Naive thymus-derived CD4-positive, alpha-beta T cell (primary cell): ENCODE results near the gene TAS1R1. TPM values are rescaled to one million over a fixed set of nuclear protein-coding genes. Genes with fewer than 3 reads are reported as not detected.

ENCODE experiments used
- ATAC-seq: fragments of 150-1000 bp; cut with Tn5 transposase; 2 replicates; pipeline ENCODE4 v1.10.0; 2021; ENCODE audit warnings: mild to moderate bottlenecking, moderate library complexity
- CTCF ChIA-PET: fragments of 350-600 bp; sonication (Branson Sonifier 250); formaldehyde crosslinking; loops from one replicate; lab custom pipeline; 2021; ENCODE audit warnings: antibody characterized with exemption; lab: Charles Lee
- POLR2A ChIA-PET: fragments of 350-600 bp; sonication (Branson Sonifier 250); formaldehyde crosslinking; loops from one replicate; lab custom pipeline; 2021; ENCODE audit warnings: antibody characterized with exemption, inconsistent platforms; lab: Charles Lee
- DNase-seq, 9 donors: peaks; one replicate each; pipeline versions ENCODE4 v3.0.0 to v3.0.0-alpha.2; 2020 to 2022; ENCODE audit warnings: mixed read lengths in 1 of 9
- H3K27ac ChIP-seq: one replicate; pipeline ENCODE4 v1.7.0; 2013; ENCODE audit warnings: mild to moderate bottlenecking, low read depth, low read length, moderate library complexity
- H3K27me3 ChIP-seq, 2 donors: one replicate each; pipeline ENCODE4 v1.7.0; 2013; ENCODE audit warnings: low read length in 2 of 2, mild to moderate bottlenecking in 2 of 2, moderate library complexity in 2 of 2; ENCODE audit not compliant: control insufficient read depth in 2 of 2, insufficient read depth in 2 of 2
- H3K36me3 ChIP-seq, 3 experiments: 1 replicate in 2 of 3; 2 replicates in 1 of 3; pipeline ENCODE4 v1.7.0; 2013; ENCODE audit warnings: low read length in 3 of 3, mild to moderate bottlenecking in 3 of 3, moderate library complexity in 1 of 3; ENCODE audit not compliant: insufficient read depth in 3 of 3, control insufficient read depth in 2 of 3
- H3K4me1 ChIP-seq, 2 donors: one replicate each; pipeline ENCODE4 v1.7.0; 2013; ENCODE audit warnings: low read length in 2 of 2, mild to moderate bottlenecking in 2 of 2, moderate library complexity in 1 of 2; ENCODE audit not compliant: control insufficient read depth in 2 of 2, insufficient read depth in 2 of 2
- H3K4me3 ChIP-seq: 2 replicates; pipeline ENCODE4 v1.7.0; 2013; ENCODE audit warnings: mild to moderate bottlenecking, low read length
- H3K9me3 ChIP-seq, 3 experiments: 1 replicate in 2 of 3; 2 replicates in 1 of 3; pipeline ENCODE4 v1.7.0; 2013; ENCODE audit warnings: low read length in 3 of 3; ENCODE audit not compliant: control insufficient read depth in 2 of 3
- H3K27ac Mint-ChIP-seq, 9 donors: one replicate each; pipeline ENCODE4 v1.8.0; 2020 to 2022; ENCODE audit warnings: mixed read lengths in 9 of 9, mild to moderate bottlenecking in 8 of 9, moderate library complexity in 5 of 9, inconsistent platforms in 2 of 9
- H3K27me3 Mint-ChIP-seq, 5 donors: one replicate each; pipeline ENCODE4 v1.8.0; 2021 to 2022; ENCODE audit warnings: mixed read lengths in 5 of 5, mild to moderate bottlenecking in 1 of 5
- H3K36me3 Mint-ChIP-seq, 5 donors: one replicate each; pipeline ENCODE4 v1.8.0; 2020 to 2022; ENCODE audit warnings: mixed read lengths in 5 of 5, mild to moderate bottlenecking in 3 of 5, inconsistent platforms in 1 of 5
- H3K4me1 Mint-ChIP-seq, 7 donors: one replicate each; pipeline ENCODE4 v1.8.0; 2020 to 2022; ENCODE audit warnings: mixed read lengths in 7 of 7, mild to moderate bottlenecking in 3 of 7, inconsistent platforms in 1 of 7
- H3K4me3 Mint-ChIP-seq, 10 donors: one replicate each; pipeline ENCODE4 v1.8.0; 2020 to 2022; ENCODE audit warnings: mild to moderate bottlenecking in 10 of 10, mixed read lengths in 10 of 10, moderate library complexity in 6 of 10, inconsistent platforms in 2 of 10
- H3K9me3 Mint-ChIP-seq, 11 donors: one replicate each; pipeline ENCODE4 v1.8.0; 2020 to 2022; ENCODE audit warnings: mixed read lengths in 11 of 11, mild to moderate bottlenecking in 4 of 11, inconsistent platforms in 1 of 11, moderate library complexity in 1 of 11
- intact Hi-C, 2 donors: fragments of 100-400 bp; cut with micrococcal nuclease; formaldehyde crosslinking; loops; one replicate each; pipeline ENCODE4 v1.15.1; 2023
- polyA plus RNA-seq, 2 donors: library from polyadenylated mRNA; unstranded; fragments of 300-500 nt; fragmentation: Illumina TruSeq; gene quantifications; one replicate each; pipeline ENCODE4 v1.2.3, GENCODE V29; 2021
- total RNA-seq, 6 experiments: library from RNA in 5 of 6; stranded (reverse) in 5 of 6; gene quantifications; 1 replicate in 5 of 6; 2 replicates in 1 of 6; pipeline ENCODE4 v1.2.3 and lab custom pipeline; 2021 to 2026

TAS1R1 gene
- total and polyA plus RNA-seq, 7 experiments from 2014 or later, result not detected

GRCh38 chr1:6511561-6512244, 43.4 kb upstream of the TAS1R1 start:
- H3K9me3 ChIP-seq, result no peaks in the 10 kb centered on the region
- H3K4me1 Mint-ChIP-seq, result no peaks in the 10 kb centered on the region
- no peaks in the 10 kb centered on the region for H3K4me1 ChIP-seq
- no peaks in the 10 kb centered on the region for H3K36me3 Mint-ChIP-seq
- ChIA-PET POLR2A (interaction anchor here (0.9 kb wide), 1 partner anchor 21 kb away, joined by 4 read pairs; no protein-coding TSS in a partner anchor), CTCF (no interaction called here)
- intact Hi-C loops, result no loop called here
- no peaks in the 10 kb centered on the region for H3K9me3 Mint-ChIP-seq
- no peak for DNase-seq
- no peak overlapping the region for H3K4me3 ChIP-seq
- H3K27me3 ChIP-seq, result no peaks in the 10 kb centered on the region
- H3K27ac Mint-ChIP-seq, result no peak overlapping the region
- H3K27ac ChIP-seq, result no peak overlapping the region
- no peaks in the 10 kb centered on the region for H3K36me3 ChIP-seq
- ATAC-seq, result no peak
- H3K4me3 Mint-ChIP-seq, result no peak overlapping the region
- no peaks in the 10 kb centered on the region for H3K27me3 Mint-ChIP-seq

DNA sequence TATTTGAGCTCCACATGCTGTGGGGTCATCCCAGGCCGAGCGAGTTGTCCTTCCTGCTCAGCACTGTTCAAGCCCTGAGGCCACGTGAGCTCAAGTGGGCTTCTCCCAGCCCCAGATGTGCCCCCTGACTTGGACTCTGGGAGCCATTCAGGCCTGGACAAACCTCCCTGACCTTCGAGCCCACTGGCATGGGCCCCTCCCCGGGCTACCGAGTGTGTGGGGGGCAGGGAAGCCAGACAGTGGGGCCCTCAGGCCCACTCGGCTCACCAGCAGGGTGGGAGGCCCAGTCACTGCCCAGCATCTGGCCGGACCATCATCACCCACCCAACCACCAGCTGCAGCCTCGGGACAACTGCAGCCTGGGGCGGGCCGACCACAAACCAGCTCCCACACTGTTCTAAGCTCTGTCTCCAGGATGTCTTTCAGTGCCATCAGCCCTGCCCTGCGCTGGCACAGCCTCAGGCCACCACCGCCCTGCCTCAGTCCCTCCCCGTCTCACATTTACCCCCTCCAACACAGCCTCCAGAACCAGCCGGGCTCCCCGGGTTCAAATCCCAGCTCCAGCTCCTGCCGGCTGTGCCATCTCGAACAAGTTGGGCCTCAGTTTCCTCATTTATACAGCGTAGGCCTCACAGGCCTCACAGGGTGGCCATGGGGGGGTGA, 42.7 kb upstream of the TAS1R1 start:
- Histone ChIP-seq H3K9me3 (no peaks in the 10 kb centered on the region), H3K4me3 (no peak overlapping the region), H3K27ac (no peak overlapping the region), H3K27me3 (no peaks in the 10 kb centered on the region), H3K4me1 (no peaks in the 10 kb centered on the region), H3K36me3 (no peaks in the 10 kb centered on the region)
- CTCF ChIA-PET, result no interaction called here
- no peak overlapping the region for H3K4me3 Mint-ChIP-seq
- H3K4me1 Mint-ChIP-seq, result no peaks in the 10 kb centered on the region
- peak overlapping the region in 1 of 9 donors; percentile 23 for H3K27ac Mint-ChIP-seq
- no peaks in the 10 kb centered on the region for H3K36me3 Mint-ChIP-seq
- H3K9me3 Mint-ChIP-seq, result no peaks in the 10 kb centered on the region
- POLR2A ChIA-PET, result interaction anchor here (0.9 kb wide), 1 partner anchor 22 kb away, joined by 4 read pairs; no protein-coding TSS in a partner anchor
- H3K27me3 Mint-ChIP-seq, result no peaks in the 10 kb centered on the region
- no peak for DNase-seq
- intact Hi-C loops, result no loop called here
- ATAC-seq, result no peak

- Histone ChIP-seq H3K27me3 (no peaks in the 10 kb centered on the region), H3K4me1 (no peaks in the 10 kb centered on the region), H3K36me3 (no peaks in the 10 kb centered on the region), H3K9me3 (no peaks in the 10 kb centered on the region), H3K4me3 (no peak overlapping the region), H3K27ac (no peak overlapping the region)
- intact Hi-C loops, result no loop called here
- ATAC-seq (no peak), DNase-seq (no peak)
- H3K27ac Mint-ChIP-seq, result no peak overlapping the region
- H3K4me1 Mint-ChIP-seq, result no peaks in the 10 kb centered on the region
- no peak overlapping the region for H3K4me3 Mint-ChIP-seq
- ChIA-PET POLR2A (no interaction called here), CTCF (no interaction called here)
- H3K36me3 Mint-ChIP-seq, result no peaks in the 10 kb centered on the region
- no peaks in the 10 kb centered on the region for H3K9me3 Mint-ChIP-seq
- H3K27me3 Mint-ChIP-seq, result no peaks in the 10 kb centered on the region
Observed at GRCh38 chr1:6512908-6513280, 42.2 kb upstream of the TAS1R1 start.

DNA sequence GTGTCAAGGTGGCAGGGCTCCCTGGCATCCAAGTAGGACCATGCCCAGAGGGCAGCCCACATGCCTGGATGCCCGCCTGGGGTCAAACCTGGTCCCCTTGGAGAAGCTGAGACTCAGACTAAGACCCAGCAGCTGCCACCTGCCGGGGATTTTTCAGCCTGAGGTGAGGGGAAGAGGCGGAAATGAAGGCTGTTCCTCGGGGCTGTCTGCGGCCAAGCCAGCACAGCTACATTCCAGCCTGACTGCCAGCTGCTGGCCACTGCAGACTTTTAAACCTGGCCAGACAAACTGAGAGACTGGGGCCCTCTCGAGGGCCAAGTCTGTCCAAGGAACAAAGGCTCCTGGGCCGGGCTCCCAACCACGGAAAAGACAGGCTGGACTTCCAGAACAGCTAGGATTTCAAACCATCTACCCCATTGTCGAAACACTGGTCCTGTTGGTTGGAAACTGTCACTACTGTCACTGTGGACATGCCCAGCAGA, 41.7 kb upstream of the TAS1R1 start:
- no peaks in the 10 kb centered on the region for H3K4me1 Mint-ChIP-seq
- intact Hi-C loops, result no loop called here
- no peaks in the 10 kb centered on the region for H3K9me3 Mint-ChIP-seq
- POLR2A ChIA-PET, result no interaction called here
- Histone ChIP-seq H3K27me3 (no peaks in the 10 kb centered on the region), H3K4me1 (no peaks in the 10 kb centered on the region), H3K36me3 (no peaks in the 10 kb centered on the region), H3K27ac (no peak overlapping the region), H3K9me3 (no peaks in the 10 kb centered on the region), H3K4me3 (no peak overlapping the region)
- CTCF ChIA-PET, result no interaction called here
- DNase-seq (no peak), ATAC-seq (no peak)
- H3K4me3 Mint-ChIP-seq, result no peak overlapping the region
- H3K36me3 Mint-ChIP-seq, result no peaks in the 10 kb centered on the region
- no peak overlapping the region for H3K27ac Mint-ChIP-seq
- H3K27me3 Mint-ChIP-seq, result no peaks in the 10 kb centered on the region

- no peaks in the 10 kb centered on the region for H3K9me3 Mint-ChIP-seq
- no peaks in the 10 kb centered on the region for H3K9me3 ChIP-seq
- H3K27me3 Mint-ChIP-seq, result no peaks in the 10 kb centered on the region
- H3K4me3 Mint-ChIP-seq, result no peak overlapping the region
- H3K4me3 ChIP-seq, result no peak overlapping the region
- ChIA-PET CTCF (no interaction called here), POLR2A (no interaction called here)
- DNase-seq (no peak), ATAC-seq (no peak)
- no peaks in the 10 kb centered on the region for H3K4me1 Mint-ChIP-seq
- no peaks in the 10 kb centered on the region for H3K36me3 Mint-ChIP-seq
- H3K36me3 ChIP-seq, result peaks cover 0 to 1% (median 0%) of the 10 kb centered on the region in 3 experiments
- H3K27ac Mint-ChIP-seq, result no peak overlapping the region
- no peak overlapping the region for H3K27ac ChIP-seq
- intact Hi-C loops, result no loop called here
- no peaks in the 10 kb centered on the region for H3K27me3 ChIP-seq
- no peaks in the 10 kb centered on the region for H3K4me1 ChIP-seq
Observed at GRCh38 chr1:6515771-6516170, 39.3 kb upstream of the TAS1R1 start.

- H3K4me3 ChIP-seq, result no peak overlapping the region
- H3K36me3 Mint-ChIP-seq, result no peaks in the 10 kb centered on the region
- H3K4me1 ChIP-seq, result no peaks in the 10 kb centered on the region
- H3K4me3 Mint-ChIP-seq, result no peak overlapping the region
- peaks cover 0 to 7% (median 0%) of the 10 kb centered on the region in 3 experiments for H3K36me3 ChIP-seq
- no peaks in the 10 kb centered on the region for H3K27me3 Mint-ChIP-seq
- POLR2A ChIA-PET, result no interaction called here
- ATAC-seq, result no peak
- no peak for DNase-seq
- H3K4me1 Mint-ChIP-seq, result no peaks in the 10 kb centered on the region
- H3K9me3 Mint-ChIP-seq, result no peaks in the 10 kb centered on the region
- intact Hi-C loops, result no loop called here
- CTCF ChIA-PET, result no interaction called here
- H3K27me3 ChIP-seq, result no peaks in the 10 kb centered on the region
- no peaks in the 10 kb centered on the region for H3K9me3 ChIP-seq
- H3K27ac Mint-ChIP-seq, result peak overlapping the region in 1 of 9 donors; percentile 41
- H3K27ac ChIP-seq, result no peak overlapping the region
Observed at GRCh38 chr1:6517435-6517851, 37.7 kb upstream of the TAS1R1 start.
